CD4-positive, alpha-beta T cell (primary cell): ENCODE data around the gene POLD1. TPM values are rescaled to one million over a fixed set of nuclear protein-coding genes. Genes with fewer than 3 reads are reported as not detected.

Experiments used
- ATAC-seq: fragments of 200-7000 bp; cut with Tn5 transposase; one replicate; pipeline ENCODE4 v1.10.0; 2022; ENCODE audit warnings: mild to moderate bottlenecking; ENCODE audit not compliant: poor library complexity
- CTCF ChIA-PET: fragments of 350-600 bp; sonication (Branson Sonifier 250); formaldehyde crosslinking; loops from one replicate; lab custom pipeline; 2021; ENCODE audit warnings: antibody characterized with exemption, inconsistent platforms; lab: Charles Lee
- POLR2A ChIA-PET: fragments of 350-600 bp; sonication (Branson Sonifier 250); formaldehyde crosslinking; loops from one replicate; lab custom pipeline; 2021; ENCODE audit warnings: antibody characterized with exemption, inconsistent platforms; lab: Charles Lee
- DNase-seq, 14 experiments: peaks; one replicate each; pipeline ENCODE4 v3.0.0-alpha.2; 2013 to 2020; ENCODE audit warnings: mixed read lengths in 2 of 14
- H3K27ac ChIP-seq, 2 donors: one replicate each; pipeline versions ENCODE4 v1.5.1 to v1.7.0; 2013; ENCODE audit warnings: low read length in 2 of 2, low read depth in 1 of 2, mild to moderate bottlenecking in 1 of 2
- H3K27me3 ChIP-seq, 2 experiments: 1 replicate in 1 of 2; 2 replicates in 1 of 2; pipeline versions ENCODE4 v1.6.1 to v1.7.0; 2013; ENCODE audit warnings: low read length in 2 of 2, control low read depth in 1 of 2, mild to moderate bottlenecking in 1 of 2, moderate library complexity in 1 of 2; ENCODE audit not compliant: insufficient read depth in 2 of 2, control insufficient read depth in 1 of 2
- H3K36me3 ChIP-seq: one replicate; pipeline ENCODE4 v1.6.1; 2013; ENCODE audit warnings: low read length, control low read depth; ENCODE audit not compliant: insufficient read depth
- H3K4me1 ChIP-seq: one replicate; pipeline ENCODE4 v1.6.1; 2013; ENCODE audit warnings: low read length, control low read depth; ENCODE audit not compliant: insufficient read depth
- H3K4me3 ChIP-seq: one replicate; pipeline ENCODE4 v1.5.1; 2013; ENCODE audit warnings: mild to moderate bottlenecking, low read length, moderate library complexity
- H3K9me3 ChIP-seq, 2 experiments: 1 replicate in 1 of 2; 2 replicates in 1 of 2; pipeline versions ENCODE4 v1.6.1 to v1.7.0; 2013; ENCODE audit warnings: low read length in 2 of 2, mild to moderate bottlenecking in 2 of 2, control low read depth in 1 of 2, moderate library complexity in 1 of 2; ENCODE audit not compliant: control insufficient read depth in 1 of 2, insufficient read depth in 1 of 2
- H3K27ac Mint-ChIP-seq: one replicate; pipeline ENCODE4 v1.8.0; 2020; ENCODE audit warnings: mixed read lengths
- H3K27me3 Mint-ChIP-seq: one replicate; pipeline ENCODE4 v1.8.0; 2021; ENCODE audit warnings: mixed read lengths
- H3K36me3 Mint-ChIP-seq: one replicate; pipeline ENCODE4 v1.8.0; 2021; ENCODE audit warnings: low read depth, mixed read lengths
- H3K4me1 Mint-ChIP-seq: one replicate; pipeline ENCODE4 v1.8.0; 2021; ENCODE audit warnings: low read depth, mixed read lengths
- H3K4me3 Mint-ChIP-seq: one replicate; pipeline ENCODE4 v1.8.0; 2020; ENCODE audit warnings: mild to moderate bottlenecking, mixed read lengths
- H3K9me3 Mint-ChIP-seq: one replicate; pipeline ENCODE4 v1.8.0; 2020; ENCODE audit warnings: mixed read lengths
- CTCF ChIP-seq: fragments of 200-600 bp; IDR thresholded peaks from one replicate; pipeline ENCODE4 v1.8.0; 2022; ENCODE audit warnings: antibody characterized with exemption, mild to moderate bottlenecking
- intact Hi-C, 2 experiments: fragments of 100-400 bp; cut with DNase I in 1 of 2; cut with micrococcal nuclease in 1 of 2; formaldehyde crosslinking; loops; one replicate each; pipeline versions ENCODE4 v1.15.1 to v1.9.0; 2023 to 2025; cut with DNase I, micrococcal nuclease
- total RNA-seq, 174 experiments: library from RNA in 2 of 174; stranded (reverse) in 2 of 174; gene quantifications; one replicate each; pipeline ENCODE4 v1.2.3 and lab custom pipeline; 2021 to 2026

Gene POLD1
- total RNA-seq, 2 experiments from 2014 or later, result 22.1 to 24.2 TPM

GRCh38 chr19:50368649-50369570, 15.2 kb upstream of the POLD1 start:
- no peaks in the 10 kb centered on the region for H3K9me3 ChIP-seq
- H3K27ac ChIP-seq, result peak overlapping the region in 1 of 2 donors; percentile 8
- peaks cover 38% of the 10 kb centered on the region for H3K4me1 ChIP-seq
- H3K27ac Mint-ChIP-seq, result peak overlapping the region; percentile 33
- peaks cover 39% of the 10 kb centered on the region for H3K4me1 Mint-ChIP-seq
- H3K9me3 Mint-ChIP-seq, result no peaks in the 10 kb centered on the region
- intact Hi-C loops, result loop anchor here (1.0 to 5.0 kb wide), 4 partner anchors 45 to 188 kb away; partner anchors contain the start of genes EMC10 (in 1 of the 2) and GARIN5A (in 1 of the 2)
- peak; percentile 84 for TF ChIP-seq CTCF
- H3K4me3 Mint-ChIP-seq, result peak overlapping the region; percentile 88
- H3K36me3 ChIP-seq, result no peaks in the 10 kb centered on the region
- ATAC-seq (peak; percentile 83), DNase-seq (peak; percentile 53 to 89 (median 73))
- CTCF ChIA-PET, result interaction anchor here (0.6 to 3.4 kb wide), 9 partner anchors 11 to 413 kb away, joined by 3 to 28 read pairs (median 4); partner anchors contain the start of genes JOSD2 and POLD1
- H3K27me3 ChIP-seq, result no peaks in the 10 kb centered on the region
- peak overlapping the region; percentile 72 for H3K4me3 ChIP-seq
- POLR2A ChIA-PET, result interaction anchor here (1.5 to 4.9 kb wide), 2 partner anchors 11 to 15 kb away, joined by 10 to 41 read pairs; partner anchors contain the start of gene POLD1
- H3K36me3 Mint-ChIP-seq, result no peaks in the 10 kb centered on the region
- no peaks in the 10 kb centered on the region for H3K27me3 Mint-ChIP-seq

GRCh38 chr19:50371914-50372475, 12.2 kb upstream of the POLD1 start:
- no peak overlapping the region for H3K4me3 ChIP-seq
- intact Hi-C loops, result no loop called here
- DNase-seq (no peak), ATAC-seq (no peak)
- peaks cover 27% of the 10 kb centered on the region for H3K4me1 ChIP-seq
- POLR2A ChIA-PET, result no interaction called here
- H3K27ac ChIP-seq, result no peak overlapping the region
- Mint-ChIP-seq H3K4me1 (peaks cover 27% of the 10 kb centered on the region), H3K27me3 (no peaks in the 10 kb centered on the region), H3K4me3 (no peak overlapping the region), H3K27ac (no peak overlapping the region), H3K9me3 (no peaks in the 10 kb centered on the region), H3K36me3 (peaks cover 9% of the 10 kb centered on the region)
- no peaks in the 10 kb centered on the region for H3K27me3 ChIP-seq
- CTCF ChIA-PET, result no interaction called here
- TF ChIP-seq CTCF, result no peak
- no peaks in the 10 kb centered on the region for H3K9me3 ChIP-seq
- no peaks in the 10 kb centered on the region for H3K36me3 ChIP-seq
